Activated T-helper 1 cell treated with anti-CD3 and anti-CD28 coated beads, Interleukin-2, amount 50 U/mL, for 16 hours (primary cell): ENCODE measurements around the gene GMFB.
A peak's percentile ranks its signal among the peaks of the same experiment; 100 is the strongest.
"Not testable (repeated sequence)": the region's sequence is repeated elsewhere in the genome, so short reads cannot be mapped to it uniquely, and the experiment has no call there.

Experiments
- DNase-seq, 2 donors: peaks; one replicate each; pipeline ENCODE4 v3.0.0-alpha.2; 2020; ENCODE audit warnings: low read depth in 1 of 2, low spot score in 1 of 2

Gene GMFB

DNA sequence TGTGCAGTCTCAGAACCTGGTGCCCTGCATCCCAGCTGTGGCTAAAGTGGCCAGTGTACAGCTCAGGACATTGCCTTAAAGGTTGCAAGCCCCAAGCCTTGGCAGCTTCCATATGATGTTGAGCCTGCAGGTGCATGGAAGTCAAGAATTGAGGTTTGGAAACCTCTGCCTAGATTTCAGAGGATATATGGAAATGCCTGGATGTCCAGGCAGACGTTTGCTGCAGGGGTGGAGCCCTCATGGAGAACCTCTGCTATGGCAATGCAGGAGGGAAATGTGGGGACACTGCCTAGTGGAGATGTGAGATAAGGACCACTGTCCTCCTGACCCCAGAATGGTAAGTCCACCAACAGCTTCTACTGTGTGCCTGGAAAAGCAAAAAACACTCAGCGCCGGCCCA lies 29.7 kb downstream of the GMFB start:
- no peak for DNase-seq

DNA sequence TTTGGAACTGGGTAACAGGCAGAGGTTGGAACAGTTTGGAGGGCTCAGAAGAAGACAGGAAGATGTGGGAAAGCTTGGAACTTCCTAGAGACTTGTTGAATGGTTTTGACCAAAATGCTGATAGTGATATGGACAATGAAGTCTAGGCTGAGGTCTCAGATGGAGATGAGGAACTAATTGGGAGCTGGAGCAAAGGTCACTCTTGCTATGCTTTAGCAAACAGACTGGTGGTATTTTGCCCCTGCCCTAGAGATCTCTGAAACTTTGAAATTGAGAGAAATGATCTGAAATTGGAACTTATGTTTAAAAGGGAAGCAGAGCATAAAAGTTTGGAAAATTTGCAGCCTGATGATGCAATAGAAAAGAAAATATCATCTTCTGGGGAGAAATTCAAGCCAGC lies 30.2 kb downstream of the GMFB start:
- DNase-seq: not testable (repeated sequence)

DNA sequence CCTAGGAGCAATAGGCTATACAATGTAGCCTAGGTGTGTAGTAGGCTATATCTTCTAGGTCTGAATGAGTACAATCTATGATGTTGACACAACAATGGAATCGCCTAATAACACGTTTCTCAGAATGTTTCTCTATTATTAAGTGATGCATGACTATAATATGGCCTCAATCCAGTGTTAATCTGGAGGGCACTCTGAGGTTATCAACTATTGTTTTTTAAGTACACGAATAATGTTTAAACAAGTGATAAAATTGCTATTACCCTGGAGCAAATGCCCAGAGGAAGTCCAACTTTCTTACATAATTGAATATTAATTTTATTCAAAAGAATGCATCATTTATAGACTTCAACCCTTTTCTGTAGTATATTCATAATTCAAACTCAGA lies 31.2 kb downstream of the GMFB start:
- DNase-seq: no peak

GRCh38 chr14:54456820-54457608 lies 31.8 kb downstream of the GMFB start:
- DNase-seq: not testable (repeated sequence)

GRCh38 chr14:54455363-54455762 lies 33.4 kb downstream of the GMFB start:
- DNase-seq: no peak

DNA sequence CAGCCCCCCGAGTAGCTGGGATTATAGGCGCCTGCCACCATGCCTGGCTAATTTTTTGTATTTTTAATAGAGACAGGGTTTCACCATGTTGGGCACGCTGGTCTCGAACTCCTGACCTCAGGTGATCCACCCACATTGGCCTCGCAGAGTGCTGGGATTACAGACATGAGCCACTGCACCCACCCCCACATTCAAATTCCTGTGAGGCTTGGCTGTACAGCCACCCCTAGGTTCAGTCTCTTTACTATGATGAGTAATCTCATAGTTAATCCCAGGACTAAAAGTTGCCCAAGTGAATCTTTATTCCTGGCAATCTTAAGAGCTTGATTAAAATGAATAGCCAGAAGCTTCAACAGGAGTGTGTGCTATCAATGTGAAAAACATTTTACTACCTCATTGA lies 34.8 kb downstream of the GMFB start:
- DNase-seq: not testable (repeated sequence)

DNA sequence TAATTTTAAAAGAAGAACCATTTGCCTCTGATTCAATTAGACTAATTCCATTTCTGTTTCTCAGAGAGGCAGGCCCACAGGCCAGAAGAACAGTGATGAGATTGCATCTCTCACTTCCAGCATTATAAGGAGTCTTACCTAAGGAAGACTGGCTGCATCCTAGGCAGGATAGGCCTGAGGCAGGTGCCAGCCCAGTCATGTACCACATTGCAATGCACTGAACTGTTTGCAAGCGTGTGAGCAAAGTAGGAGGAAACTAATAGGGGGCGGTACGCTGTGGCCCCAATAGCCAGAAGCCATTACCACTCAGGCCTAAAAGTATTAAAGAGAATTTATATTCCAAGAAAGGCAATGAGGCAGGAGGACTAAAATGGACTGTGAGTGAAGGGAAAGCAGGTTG lies 35.5 kb downstream of the GMFB start:
- DNase-seq: no peak

DNA sequence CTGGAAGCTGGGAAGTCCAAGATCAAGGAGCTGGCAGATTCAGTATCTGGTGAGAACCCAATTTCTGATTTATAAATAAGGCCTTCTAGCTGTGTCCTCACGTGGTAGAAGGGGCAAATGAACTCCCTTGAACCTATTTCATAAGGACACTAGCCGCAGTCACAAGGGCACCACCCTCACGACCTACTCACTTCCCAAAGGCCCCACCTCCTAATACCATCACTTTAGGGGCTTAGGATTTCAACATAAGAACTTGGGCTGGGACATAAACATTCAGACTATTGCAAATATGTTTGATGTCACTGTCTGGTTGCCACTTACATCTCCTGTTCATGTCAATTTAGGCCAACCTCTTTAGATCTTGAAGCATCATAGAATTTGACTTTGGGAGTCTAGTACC lies 36.8 kb downstream of the GMFB start:
- DNase-seq: no peak

DNA sequence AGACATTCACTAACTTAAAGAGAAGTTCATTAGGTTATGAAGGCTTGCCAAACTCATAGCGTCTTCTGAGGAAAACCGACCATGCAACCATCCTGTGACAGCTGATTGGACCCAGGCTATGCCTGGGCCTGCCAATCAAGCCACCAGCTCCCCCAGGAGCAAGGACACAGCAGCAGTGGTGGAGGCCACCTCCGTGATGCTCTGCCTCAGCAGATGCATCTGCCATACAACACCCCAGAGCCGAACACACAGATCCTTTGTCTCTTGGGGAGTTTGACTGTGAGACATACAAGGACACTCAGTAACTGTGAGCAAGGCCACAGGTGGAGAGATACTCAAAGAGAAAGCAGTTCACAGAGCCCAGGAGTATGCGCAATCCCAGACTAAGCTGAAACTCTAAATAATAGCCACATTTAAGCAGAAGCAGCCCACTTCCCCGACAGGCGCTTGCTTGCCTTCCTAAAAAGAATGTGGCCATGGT lies 37.6 kb downstream of the GMFB start:
- no peak for DNase-seq

- no peak for DNase-seq
Observed at GRCh38 chr14:54450535-54450934, 38.2 kb downstream of the GMFB start.

- DNase-seq: no peak
Observed at GRCh38 chr14:54447231-54447692, 41.5 kb downstream of the GMFB start.

- DNase-seq: no peak
Observed at GRCh38 chr14:54446161-54446693, 42.6 kb downstream of the GMFB start.

DNA sequence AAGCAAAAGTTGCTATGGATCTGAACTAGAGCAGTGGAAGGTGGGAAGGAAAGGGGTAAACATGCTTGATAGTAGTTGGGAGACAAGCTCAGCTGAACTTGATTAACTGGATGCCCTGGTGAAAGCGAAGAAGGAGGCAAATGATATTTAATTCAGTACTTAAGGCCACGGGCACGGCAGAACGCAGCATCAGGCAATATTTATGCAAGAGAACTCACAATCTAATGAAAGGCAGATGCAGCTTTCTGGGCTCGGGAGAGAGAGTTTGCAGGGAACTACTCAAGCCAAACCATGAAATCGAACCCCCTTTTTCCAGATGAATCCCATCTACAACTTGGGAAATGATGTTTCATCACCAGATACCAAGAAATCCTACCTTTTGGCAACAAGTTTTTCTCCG lies 44.1 kb downstream of the GMFB start:
- no peak for DNase-seq

DNA sequence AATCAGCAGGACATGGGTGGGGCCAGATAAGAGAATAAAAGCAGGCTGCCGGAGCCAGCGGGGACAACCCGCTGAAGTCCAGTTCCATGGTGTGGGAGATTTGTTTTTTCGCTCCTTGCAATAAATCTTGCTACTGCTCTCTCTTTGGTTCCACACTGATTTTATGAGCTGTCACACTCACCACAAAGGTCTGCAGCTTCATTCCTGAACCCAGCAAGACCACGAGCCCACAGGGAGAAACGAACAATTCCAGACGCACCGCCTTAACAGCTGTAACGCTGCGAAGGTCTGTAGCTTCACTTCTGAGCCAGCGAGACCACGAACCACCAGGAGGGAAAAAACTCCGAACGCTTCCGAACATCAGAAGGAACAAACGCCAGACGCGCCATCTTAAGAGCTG lies 44.8 kb downstream of the GMFB start:
- no peak for DNase-seq

DNA sequence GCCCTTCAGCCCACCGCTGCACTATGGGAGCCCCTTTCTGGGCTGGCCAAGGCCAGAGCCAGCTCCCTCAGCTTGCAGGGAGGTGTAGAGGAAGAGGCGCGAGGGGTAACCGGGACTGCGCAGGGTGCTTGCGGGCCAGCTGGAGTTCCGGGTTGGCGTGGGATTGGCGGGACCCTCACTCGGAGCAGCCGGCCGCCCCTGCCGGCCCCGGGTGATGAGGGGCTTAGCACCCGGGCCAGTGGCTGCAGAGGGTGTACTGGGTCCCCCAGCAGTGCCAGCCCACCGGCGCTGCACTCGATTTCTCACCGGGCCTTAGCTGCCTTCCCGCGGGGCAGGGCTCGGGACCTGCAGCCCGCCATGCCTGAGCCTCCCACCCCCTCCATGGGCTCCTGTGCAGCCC lies 45.8 kb downstream of the GMFB start:
- not testable (repeated sequence) for DNase-seq

GRCh38 chr14:54440873-54441868 lies 47.6 kb downstream of the GMFB start, which contains the start of gene CNIH1:
Gene CNIH1 (minus strand): TSS chr14:54441374. CDS start chr14:54441327, 47 bp downstream.
- peak; percentile 91 to 93 for DNase-seq

DNA sequence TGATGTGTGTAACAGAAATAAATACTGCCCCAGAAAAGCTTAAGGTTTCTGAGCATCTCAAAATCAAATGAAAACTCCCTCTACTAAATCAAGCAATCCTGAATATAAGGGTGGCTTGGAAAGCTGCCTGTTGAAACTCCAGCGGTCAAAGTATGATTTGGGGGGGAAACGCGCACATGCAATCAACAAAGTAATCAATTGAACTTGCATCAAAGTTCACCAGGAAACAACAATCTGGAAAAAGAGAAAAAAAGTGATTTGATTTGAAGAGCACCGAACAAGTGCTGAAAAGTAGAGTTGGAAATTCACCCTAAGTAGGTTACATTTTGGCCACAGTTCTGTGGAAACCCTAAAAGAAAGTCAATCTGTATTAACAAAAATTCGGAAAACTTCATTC lies 48.3 kb downstream of the GMFB start:
- no peak for DNase-seq

DNA sequence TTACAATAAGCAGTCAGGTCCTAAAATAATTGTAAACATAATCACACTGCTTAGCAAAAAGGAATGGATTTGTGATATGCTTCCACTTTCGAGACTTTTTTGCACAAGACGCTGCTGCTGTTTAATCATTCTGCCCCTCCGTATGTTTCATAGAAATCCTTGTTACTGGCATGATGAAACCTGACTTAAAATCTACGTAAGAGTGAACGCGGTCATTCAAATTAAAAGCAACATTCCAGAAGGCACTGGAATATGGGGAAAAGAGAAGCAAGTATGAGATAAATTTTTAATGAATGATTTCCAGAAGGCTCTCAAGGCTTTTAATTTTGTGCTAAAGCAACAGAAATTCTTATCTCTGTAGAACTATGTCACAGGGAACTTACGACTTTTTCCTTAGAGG lies 48.7 kb downstream of the GMFB start:
- DNase-seq: no peak

GRCh38 chr14:54438703-54439102 lies 50.1 kb downstream of the GMFB start:
- DNase-seq: no peak

GRCh38 chr14:54437954-54438353 lies 50.8 kb downstream of the GMFB start:
- not testable (repeated sequence) for DNase-seq

DNA sequence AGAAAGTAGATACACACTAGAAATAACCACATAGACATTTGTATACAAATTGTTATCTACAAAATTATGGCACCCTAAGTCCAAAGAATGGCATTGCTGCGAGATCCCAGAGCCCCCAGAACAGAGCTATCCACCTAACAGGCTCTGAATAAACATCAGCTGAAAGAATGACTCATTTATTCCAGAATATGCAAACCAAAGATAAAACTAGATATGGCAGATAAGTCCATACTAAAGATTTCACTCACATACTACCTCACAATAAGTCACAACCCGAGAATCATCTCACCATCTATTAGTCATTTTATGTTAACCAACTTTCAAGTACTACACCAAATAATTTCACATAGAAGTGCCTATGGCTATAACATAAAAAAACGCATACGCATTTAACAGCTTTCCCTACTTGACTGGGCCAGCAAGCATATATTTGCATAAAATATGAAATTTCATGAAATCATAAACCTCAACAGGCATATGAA lies 53.2 kb downstream of the GMFB start:
- DNase-seq: no peak
